Colon (tissue), 2 donors: ENCODE measurements around the gene CLIP2.
"Not testable (repeated sequence)": the region's sequence is repeated elsewhere in the genome, so short reads cannot be mapped to it uniquely, and the experiment has no call there.

Experiments
- FAIRE-seq: peaks from 2 replicates; lab custom pipeline; 2012; peaks lifted over from hg19 to GRCh38; lab: Jason Lieb, UNC
- donor health status: control.
- donor health status: control.

The CLIP2 gene

DNA sequence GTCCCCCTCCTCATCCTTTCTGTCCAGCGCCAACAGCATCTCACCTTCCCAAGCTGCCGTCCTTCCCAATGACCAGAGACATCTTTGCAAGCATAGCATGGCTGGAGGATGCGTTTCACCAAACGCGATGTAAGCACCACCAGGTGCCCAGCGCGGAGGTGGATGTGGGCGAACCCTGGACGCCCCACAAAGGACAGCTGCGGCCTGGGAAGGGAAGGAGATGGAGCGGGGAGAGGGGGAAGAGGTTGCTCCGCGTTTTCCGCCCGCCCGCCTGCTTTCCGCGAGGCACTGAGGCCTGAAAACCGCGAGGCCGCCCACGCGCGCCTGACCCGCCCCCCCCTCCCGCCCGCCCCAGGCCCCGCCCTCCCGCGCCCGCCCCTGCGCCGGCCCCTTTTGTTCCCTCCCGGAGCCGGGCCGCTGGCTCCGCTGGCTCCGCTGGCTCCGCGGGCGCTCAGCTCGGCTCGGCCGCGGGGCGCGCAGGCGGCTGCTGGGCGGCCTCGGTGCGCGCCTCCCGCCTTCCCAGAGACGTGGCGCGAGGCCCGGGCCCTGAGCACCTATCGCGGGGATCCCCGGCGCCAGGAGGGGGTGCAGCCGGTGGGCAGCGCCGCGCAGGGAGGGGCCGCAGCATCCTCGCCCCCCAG lies at the start of gene CLIP2:
Gene CLIP2 (plus strand): TSS at position 390 of the 641 bp plus-strand sequence. CDS start 28,140 bp downstream, outside the sequence.
- no peak for FAIRE-seq

GRCh38 chr7:74240482-74240881 lies 48.7 kb upstream of the CLIP2 start:
- FAIRE-seq = no peak

DNA sequence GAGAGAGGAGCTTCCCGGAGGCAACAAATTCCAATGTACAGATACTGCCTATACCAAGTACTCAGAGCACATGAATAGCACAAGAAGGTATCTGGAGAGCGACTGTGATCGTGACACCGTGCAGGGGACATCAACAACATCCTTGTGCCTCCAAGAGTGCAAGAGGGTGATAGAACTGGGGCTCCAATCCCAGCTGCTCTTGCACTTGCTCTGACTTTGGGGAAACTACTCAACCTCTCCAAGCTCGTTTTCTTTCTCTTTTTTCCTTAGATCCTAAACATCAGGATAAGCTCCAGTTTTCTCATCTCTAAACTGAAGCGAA lies 47.1 kb upstream of the CLIP2 start:
- no peak for FAIRE-seq

DNA sequence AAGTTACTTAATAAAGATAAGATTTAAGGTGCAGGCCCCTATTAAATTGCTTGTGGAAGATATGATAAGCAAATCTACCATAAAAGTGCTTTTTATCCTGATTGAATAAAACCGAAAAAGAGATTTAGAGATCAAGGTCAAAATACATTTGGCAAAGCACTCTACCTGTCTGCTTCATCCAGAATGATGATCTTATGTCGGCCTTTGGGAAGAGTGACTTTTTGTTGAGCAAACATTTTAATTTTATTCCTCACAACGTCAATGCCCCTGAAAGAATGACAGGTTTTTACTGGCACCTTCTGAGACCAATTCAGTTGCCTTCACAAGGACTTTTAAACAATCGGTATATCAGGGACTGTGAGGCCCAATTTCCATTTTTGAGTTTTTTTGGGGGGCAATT lies 42.7 kb upstream of the CLIP2 start:
- no peak for FAIRE-seq

DNA sequence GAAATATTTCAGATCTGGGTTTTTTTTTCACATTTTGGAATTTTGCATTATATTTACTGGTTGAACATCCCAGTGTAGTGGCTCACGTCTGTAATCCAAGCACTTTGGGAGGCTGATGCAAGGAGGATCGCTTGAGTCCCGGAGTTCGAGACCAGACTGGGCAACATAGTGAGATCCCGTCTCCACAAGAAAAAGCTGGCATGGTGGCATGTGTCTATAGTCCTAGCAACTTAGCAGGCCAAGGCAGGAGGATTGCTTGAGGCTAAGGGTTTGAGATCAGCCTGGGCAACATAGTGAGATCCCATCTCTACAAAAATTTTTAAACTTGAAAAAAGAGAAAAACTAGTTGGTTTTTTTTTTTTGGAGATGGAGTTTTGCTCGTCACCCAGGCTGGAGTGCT lies 41.1 kb upstream of the CLIP2 start:
- no peak for FAIRE-seq

DNA sequence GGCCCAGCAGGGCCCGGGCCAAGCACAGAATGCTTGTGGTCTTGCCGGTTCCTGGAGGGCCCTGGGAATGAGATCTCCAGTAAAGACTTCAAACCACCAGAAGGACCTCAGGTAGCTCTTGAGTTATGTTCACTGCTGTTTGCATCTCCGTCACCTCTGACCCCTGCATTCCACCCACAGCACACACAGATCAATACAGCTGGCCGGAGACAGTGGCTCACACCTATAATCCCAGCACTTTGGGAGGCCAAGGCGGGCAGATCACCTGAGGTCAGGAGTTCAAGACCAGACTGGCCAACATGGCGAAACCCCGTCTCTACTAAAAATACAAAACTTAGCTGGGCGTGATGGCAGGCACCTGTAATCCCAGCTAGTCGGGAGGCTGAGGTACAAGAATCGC lies 40.1 kb upstream of the CLIP2 start:
- not testable (repeated sequence) for FAIRE-seq

DNA sequence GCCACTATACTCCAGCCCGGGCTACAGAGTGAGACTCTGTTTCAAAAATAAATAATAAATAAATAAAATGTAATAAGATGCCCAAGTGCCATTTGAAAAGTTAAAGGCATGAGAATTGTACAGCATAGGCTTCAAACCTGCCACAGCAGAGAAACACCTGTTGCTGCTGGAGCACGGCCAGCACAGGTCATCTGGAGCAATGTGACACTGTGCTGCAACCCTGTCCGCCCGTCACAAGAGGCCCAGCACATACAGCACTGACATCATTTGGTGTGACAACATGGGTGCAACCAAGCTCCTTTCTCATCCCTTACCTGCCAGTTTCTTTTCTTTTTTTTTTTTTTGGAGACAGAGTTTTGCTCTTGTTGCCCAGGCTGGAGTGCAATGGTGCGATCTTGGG lies 36.3 kb upstream of the CLIP2 start:
- FAIRE-seq = no peak

- no peak for FAIRE-seq
These were observed 35.9 kb upstream of the CLIP2 start for GRCh38 chr7:74253331-74253730.

DNA sequence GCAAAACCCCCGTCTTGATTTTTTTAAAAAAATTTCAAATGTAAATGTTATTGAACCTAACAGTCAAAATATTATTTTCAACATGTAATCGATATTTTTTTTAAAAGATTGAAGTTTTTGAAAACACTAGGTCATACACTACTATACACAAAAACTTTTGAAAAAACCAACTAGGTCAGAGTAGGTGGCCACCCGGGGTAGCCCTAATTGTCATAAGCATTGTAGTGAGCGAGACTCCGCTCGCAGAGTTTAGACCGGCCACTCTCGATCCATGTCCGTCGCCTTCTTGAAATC lies 35.4 kb upstream of the CLIP2 start:
- no peak for FAIRE-seq

- no peak for FAIRE-seq
These were observed 34.9 kb upstream of the CLIP2 start, which contains the start of gene RFC2 for GRCh38 chr7:74254129-74254857. RFC2 (minus strand) TSS chr7:74254399; CDS start chr7:74254383, 16 bp downstream.

DNA sequence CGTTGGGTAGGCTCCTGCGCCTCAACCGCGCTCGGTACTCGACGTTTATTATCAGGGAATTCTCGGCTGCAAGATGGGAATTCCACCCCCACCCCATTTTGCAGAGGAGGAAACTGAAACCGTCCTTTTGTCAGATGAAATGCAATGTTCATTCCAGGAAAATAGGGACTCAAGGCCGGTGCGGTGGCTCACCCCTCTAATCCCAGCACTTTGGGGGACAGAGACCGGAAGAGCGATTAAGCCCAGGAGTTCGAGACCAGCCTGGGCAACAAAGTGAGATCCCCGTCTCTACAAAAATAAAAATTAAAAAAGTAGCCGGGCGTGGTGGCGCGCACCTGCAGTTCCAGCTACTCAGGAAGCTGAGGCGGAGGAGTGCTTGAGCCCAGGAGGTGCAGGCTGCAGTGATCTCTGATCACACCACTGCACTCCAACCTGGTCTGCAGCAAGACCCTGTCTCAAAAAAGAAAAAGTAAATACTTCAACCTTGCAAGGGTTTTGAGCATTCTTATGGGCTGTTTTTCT lies 34.3 kb upstream of the CLIP2 start:
- no peak for FAIRE-seq

DNA sequence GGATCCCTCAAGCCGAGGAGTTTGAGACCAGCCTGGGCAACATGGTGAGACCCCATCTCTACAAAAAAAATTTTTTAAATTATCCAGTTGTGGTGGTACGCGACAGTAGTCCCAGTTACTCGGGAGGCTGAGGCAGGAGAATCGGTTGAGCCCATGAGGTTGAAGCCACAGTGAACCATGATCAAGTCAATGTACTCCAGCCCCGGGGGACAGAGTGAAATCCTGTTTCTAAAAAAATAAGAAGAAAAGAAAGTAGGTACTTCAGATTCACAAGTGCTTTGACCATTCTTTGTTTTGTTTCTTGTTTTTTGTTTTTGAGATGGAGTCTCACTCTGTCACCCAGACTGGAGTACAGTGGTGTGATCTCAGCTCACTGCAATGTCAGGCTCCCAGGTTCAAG lies 33.7 kb upstream of the CLIP2 start:
- not testable (repeated sequence) for FAIRE-seq

GRCh38 chr7:74256491-74257408 lies 32.5 kb upstream of the CLIP2 start:
- no peak for FAIRE-seq

- no peak for FAIRE-seq
These were observed 30.6 kb upstream of the CLIP2 start for GRCh38 chr7:74258639-74259038.

DNA sequence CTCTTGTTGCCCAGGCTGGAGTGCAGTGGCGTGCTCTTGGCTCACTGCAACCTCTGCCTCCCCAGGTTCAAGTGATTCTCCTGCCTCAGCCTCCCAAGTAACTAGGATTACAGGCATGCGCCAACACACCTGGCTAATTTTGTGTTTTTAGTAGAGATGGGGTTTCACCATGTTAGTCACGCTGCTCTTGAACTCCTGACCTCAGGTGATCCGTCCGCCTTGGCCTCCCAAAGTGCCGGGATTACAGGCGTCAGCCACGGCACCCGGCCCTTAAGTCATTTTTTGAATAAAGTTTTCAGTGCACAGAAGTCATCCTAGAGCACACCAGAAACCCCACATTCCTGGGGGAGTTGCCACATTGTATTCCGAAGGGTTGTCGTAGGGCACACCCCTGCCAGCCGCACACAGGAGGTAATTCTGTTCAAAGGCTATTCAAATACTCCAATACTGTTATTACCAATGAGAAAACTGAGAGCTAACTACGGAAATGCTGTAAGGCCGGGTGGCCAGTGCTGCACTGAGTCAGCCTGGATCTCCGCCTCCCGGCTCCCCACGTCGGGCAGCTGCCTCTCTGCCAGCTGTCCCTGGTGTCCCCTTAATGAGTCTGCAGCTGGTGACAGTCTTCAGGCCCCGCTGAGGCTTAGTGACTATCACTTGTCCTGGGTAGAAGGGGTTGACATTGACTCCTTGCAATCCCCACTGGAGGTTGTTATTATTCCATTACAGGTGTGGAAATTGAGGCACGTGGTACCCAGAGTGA lies 26.4 kb upstream of the CLIP2 start:
- no peak for FAIRE-seq

- no peak for FAIRE-seq
These were observed 25.6 kb upstream of the CLIP2 start for GRCh38 chr7:74263399-74264120.

DNA sequence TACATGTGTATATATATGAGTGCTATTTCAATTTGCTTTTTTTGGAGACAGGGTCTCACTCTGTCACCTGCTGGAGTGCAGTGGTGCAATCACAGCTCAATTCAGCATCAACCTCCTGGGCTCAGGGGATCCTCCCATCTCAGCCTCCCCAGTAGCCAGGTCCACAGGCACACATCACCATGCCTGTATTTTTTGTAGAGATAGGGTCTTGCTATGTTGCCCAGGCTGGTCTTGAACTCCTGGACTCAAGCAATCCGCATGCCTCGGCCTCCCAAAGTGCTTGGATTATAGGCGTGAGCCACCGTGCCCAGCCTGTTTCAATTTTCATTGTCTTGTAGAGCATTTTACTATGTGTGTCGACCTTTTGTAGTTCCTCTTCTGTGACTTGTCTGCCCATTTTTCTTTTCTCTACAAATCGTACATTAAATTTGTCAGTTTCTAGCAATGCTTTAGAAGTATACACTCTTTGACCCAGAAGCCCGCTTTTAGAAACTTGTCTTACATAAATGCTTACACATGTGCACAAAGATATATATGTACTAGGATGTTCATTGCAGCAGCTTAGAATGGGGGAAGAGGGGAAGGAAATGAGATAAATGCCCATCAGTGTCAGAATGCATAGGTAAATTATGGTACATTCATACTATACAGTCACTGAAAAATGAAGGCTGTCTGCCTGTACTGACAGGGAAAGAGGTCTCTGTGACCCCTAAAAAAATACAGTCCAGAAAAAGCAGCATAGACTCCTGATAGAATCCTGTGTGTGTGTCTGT lies 22.8 kb upstream of the CLIP2 start:
- FAIRE-seq = no peak

GRCh38 chr7:74267756-74268565 lies 21.2 kb upstream of the CLIP2 start:
- no peak for FAIRE-seq

DNA sequence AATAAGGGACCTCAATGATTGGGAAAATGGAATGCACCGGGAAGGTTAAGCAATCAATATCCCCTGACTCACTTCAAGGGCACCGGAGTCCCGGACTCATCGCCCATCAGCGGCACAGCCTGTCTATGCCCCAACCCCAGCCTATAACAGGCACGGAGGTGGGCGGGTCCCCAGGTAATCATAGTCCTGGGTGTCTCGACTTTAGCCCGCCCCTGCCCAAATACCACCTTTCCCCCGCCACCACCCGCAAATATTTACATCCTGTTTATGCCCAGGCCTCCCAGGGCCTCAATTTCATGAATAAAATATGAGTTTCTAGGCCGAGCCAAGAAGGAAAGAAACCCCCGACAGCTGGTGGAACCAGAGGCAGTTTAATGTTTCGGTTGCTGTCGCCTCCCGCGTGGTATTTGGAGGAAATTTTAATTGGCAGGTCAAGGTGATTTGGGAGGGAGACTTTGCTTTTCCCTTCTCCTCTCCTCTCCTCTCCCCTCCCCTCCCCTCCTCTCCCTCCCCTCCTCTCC lies 19.4 kb upstream of the CLIP2 start:
- FAIRE-seq = no peak

- no peak for FAIRE-seq
These were observed 17.5 kb upstream of the CLIP2 start for GRCh38 chr7:74271742-74272141.
